Tibial nerve (tissue), 4 donors: ENCODE data around the gene HEPHL1. TPM values are rescaled to one million over a fixed set of nuclear protein-coding genes. Genes with fewer than 3 reads are reported as not detected.

Source experiments
- DNase-seq, 2 donors: peaks; one replicate each; pipeline ENCODE4 v3.0.0-alpha.2; 2019; ENCODE audit warnings: low spot score in 2 of 2
- H3K27ac ChIP-seq, 4 donors: fragments of 200-600 bp; sonication (generic) in 3 of 4; one replicate each; pipeline ENCODE4 v1.5.1; 2017 to 2019; ENCODE audit warnings: mild to moderate bottlenecking in 1 of 4
- H3K27me3 ChIP-seq, 2 donors: fragments of 200-600 bp; sonication (generic) in 1 of 2; one replicate each; pipeline versions ENCODE4 v1.5.1 to v1.6.0; 2017 to 2019
- H3K36me3 ChIP-seq, 3 donors: fragments of 200-600 bp; sonication (generic); one replicate each; pipeline ENCODE4 v1.5.1; 2018 to 2019
- H3K4me1 ChIP-seq, 4 donors: fragments of 200-600 bp; sonication (generic) in 3 of 4; one replicate each; pipeline ENCODE4 v1.5.1; 2017 to 2019
- H3K4me3 ChIP-seq, 4 donors: fragments of 200-600 bp; sonication (generic) in 3 of 4; one replicate each; pipeline ENCODE4 v1.5.1; 2017 to 2019; ENCODE audit warnings: mild to moderate bottlenecking in 1 of 4, moderate library complexity in 1 of 4
- H3K9me3 ChIP-seq, 4 donors: fragments of 200-600 bp; sonication (generic) in 3 of 4; one replicate each; pipeline ENCODE4 v1.5.1; 2017 to 2019
- CTCF ChIP-seq, 5 experiments: fragments of 200-600 bp in 3 of 5; fragments of 450-650 bp in 2 of 5; sonication (generic) in 3 of 5; IDR thresholded peaks; one replicate each; pipeline ENCODE4 v1.5.1; 2016 to 2019; ENCODE audit warnings: antibody characterized with exemption in 5 of 5, mild to moderate bottlenecking in 3 of 5, moderate library complexity in 2 of 5
- EP300 ChIP-seq, 2 donors: sonication (generic); formaldehyde crosslinking; IDR thresholded peaks; one replicate each; pipeline ENCODE4 v1.6.1; 2017; ENCODE audit warnings: antibody characterized with exemption in 2 of 2, mild to moderate bottlenecking in 1 of 2
- POLR2A ChIP-seq, 2 donors: fragments of 450-650 bp; IDR thresholded peaks; one replicate each; pipeline ENCODE4 v1.6.1; 2017; ENCODE audit warnings: antibody characterized with exemption in 2 of 2, mild to moderate bottlenecking in 2 of 2, moderate library complexity in 2 of 2
- WGBS, 2 donors: methylation state at CpG; one replicate each; pipeline ENCODE4 v1.1.5; 2018; 5-methylcytosine and 5-hydroxymethylcytosine counted together
- total RNA-seq, 4 donors: library from RNA; depleted of rRNA; stranded (reverse); fragments of >200 nt; gene quantifications; one replicate each; pipeline ENCODE4 v1.1.0, GENCODE V29; 2016

Gene HEPHL1
- total RNA-seq, 4 donors from 2014 or later = not detected

- no peak for DNase-seq
- Histone ChIP-seq H3K9me3 (no peaks in the 10 kb centered on the region), H3K4me1 (no peaks in the 10 kb centered on the region), H3K4me3 (no peak overlapping the region), H3K36me3 (no peaks in the 10 kb centered on the region), H3K27ac (no peak overlapping the region), H3K27me3 (no peaks in the 10 kb centered on the region)
- TF ChIP-seq EP300 (IDR thresholded peaks at IDR 0.05) (no peak), POLR2A (IDR thresholded peaks at IDR 0.05) (no peak), CTCF (IDR thresholded peaks at IDR 0.05) (no peak)
- whole genome bisulfite sequencing, 2 donors = 81% methylated on average over 1 of the region's 1 CpG
These were observed 69.9 kb downstream of the HEPHL1 start for GRCh38 chr11:94091091-94091490.

GRCh38 chr11:94100253-94100652, 79.1 kb downstream of the HEPHL1 start:
- Histone ChIP-seq H3K36me3 (no peaks in the 10 kb centered on the region), H3K4me3 (no peak overlapping the region), H3K27ac (no peak overlapping the region), H3K27me3 (no peaks in the 10 kb centered on the region), H3K9me3 (peaks cover 0 to 16% (median 0%) of the 10 kb centered on the region in 4 donors), H3K4me1 (no peaks in the 10 kb centered on the region)
- DNase-seq = no peak
- no peak for TF ChIP-seq POLR2A (IDR thresholded peaks at IDR 0.05)
- no peak for TF ChIP-seq CTCF (IDR thresholded peaks at IDR 0.05)
- no peak for TF ChIP-seq EP300 (IDR thresholded peaks at IDR 0.05)

GRCh38 chr11:94103471-94103870, 82.3 kb downstream of the HEPHL1 start:
- Histone ChIP-seq H3K36me3 (no peaks in the 10 kb centered on the region), H3K9me3 (peaks cover 0 to 13% (median 0%) of the 10 kb centered on the region in 4 donors), H3K4me1 (no peaks in the 10 kb centered on the region), H3K27ac (no peak overlapping the region), H3K27me3 (no peaks in the 10 kb centered on the region), H3K4me3 (no peak overlapping the region)
- WGBS, 2 donors = 61 to 74% methylated on average over 1 of the region's 1 CpG
- no peak for DNase-seq
- TF ChIP-seq EP300 (IDR thresholded peaks at IDR 0.05) = no peak
- TF ChIP-seq POLR2A (IDR thresholded peaks at IDR 0.05) = no peak
- TF ChIP-seq CTCF (IDR thresholded peaks at IDR 0.05) = no peak

GRCh38 chr11:94104734-94105133, 83.6 kb downstream of the HEPHL1 start:
- no peaks in the 10 kb centered on the region for H3K27me3 ChIP-seq
- H3K4me3 ChIP-seq = no peak overlapping the region
- H3K4me1 ChIP-seq = no peaks in the 10 kb centered on the region
- no peak for TF ChIP-seq EP300 (IDR thresholded peaks at IDR 0.05)
- TF ChIP-seq CTCF (IDR thresholded peaks at IDR 0.05) = no peak
- TF ChIP-seq POLR2A (IDR thresholded peaks at IDR 0.05) = no peak
- peaks cover 0 to 3% (median 0%) of the 10 kb centered on the region in 4 donors for H3K9me3 ChIP-seq
- DNase-seq = no peak
- H3K27ac ChIP-seq = no peak overlapping the region
- H3K36me3 ChIP-seq = no peaks in the 10 kb centered on the region

GRCh38 chr11:94106716-94107115, 85.6 kb downstream of the HEPHL1 start:
- Histone ChIP-seq H3K27ac (no peak overlapping the region), H3K27me3 (no peaks in the 10 kb centered on the region), H3K9me3 (no peaks in the 10 kb centered on the region), H3K4me1 (no peaks in the 10 kb centered on the region), H3K36me3 (no peaks in the 10 kb centered on the region), H3K4me3 (no peak overlapping the region)
- no peak for DNase-seq
- WGBS, 2 donors = 86 to 93% methylated on average over 4 of the region's 4 CpGs
- TF ChIP-seq CTCF (IDR thresholded peaks at IDR 0.05) (no peak), EP300 (IDR thresholded peaks at IDR 0.05) (no peak), POLR2A (IDR thresholded peaks at IDR 0.05) (no peak)
